Measurements from ENCODE around the gene PLD5.
"Not testable (repeated sequence)": the region's sequence is repeated elsewhere in the genome, so short reads cannot be mapped to it uniquely, and the experiment has no call there.

Gene PLD5

DNA sequence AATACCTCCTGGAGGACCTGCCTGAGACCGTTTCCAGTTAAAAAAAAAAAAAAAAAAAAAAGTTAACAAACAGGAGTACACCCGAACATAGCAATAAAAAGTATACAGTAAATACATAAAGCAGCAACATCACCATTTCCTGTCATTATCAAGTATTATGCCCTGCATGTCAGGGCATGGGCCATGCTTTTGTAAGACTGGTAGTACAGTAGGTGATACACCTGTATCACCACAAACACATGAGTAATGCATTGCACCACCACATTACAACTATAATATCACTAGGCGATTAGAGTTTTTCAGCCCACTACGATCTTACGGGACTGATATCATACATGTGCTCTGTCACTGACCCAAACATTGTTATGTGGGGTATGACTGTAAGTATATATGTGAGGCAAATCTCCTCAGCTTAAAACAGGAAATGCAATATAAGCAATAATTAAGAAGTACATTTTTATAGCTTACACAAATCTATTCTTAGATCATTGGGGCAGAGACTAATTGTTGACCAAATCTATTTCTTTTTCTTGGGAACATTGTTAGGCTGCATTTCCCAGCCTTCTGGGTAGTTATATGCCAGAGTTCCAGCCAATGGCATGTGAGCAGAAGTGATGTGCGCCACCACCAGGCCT is 98.1 kb downstream of the PLD5 start:
- no peak for DNase-seq (ENCODE audit: low read depth in 2 of 2)

DNA sequence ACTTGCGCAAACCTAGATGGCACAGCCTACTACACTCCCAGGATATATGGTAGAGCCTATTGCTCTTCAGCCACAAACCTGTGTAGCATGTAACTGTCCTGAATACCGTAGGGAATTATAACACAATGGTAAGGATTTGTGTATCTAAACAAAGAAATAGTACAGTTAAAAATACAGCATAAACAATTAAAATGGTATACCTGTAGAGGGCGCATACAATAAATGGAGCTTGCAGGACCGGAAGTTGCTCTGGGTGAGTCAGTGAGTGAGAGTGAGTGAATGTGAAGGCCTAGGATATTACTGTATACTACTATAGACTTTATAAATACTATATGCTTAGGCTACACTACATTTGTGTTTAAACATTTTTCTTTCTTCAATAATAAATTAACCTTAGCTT is 99.3 kb downstream of the PLD5 start:
- no peak for DNase-seq (ENCODE audit: low read depth in 2 of 2)

DNA sequence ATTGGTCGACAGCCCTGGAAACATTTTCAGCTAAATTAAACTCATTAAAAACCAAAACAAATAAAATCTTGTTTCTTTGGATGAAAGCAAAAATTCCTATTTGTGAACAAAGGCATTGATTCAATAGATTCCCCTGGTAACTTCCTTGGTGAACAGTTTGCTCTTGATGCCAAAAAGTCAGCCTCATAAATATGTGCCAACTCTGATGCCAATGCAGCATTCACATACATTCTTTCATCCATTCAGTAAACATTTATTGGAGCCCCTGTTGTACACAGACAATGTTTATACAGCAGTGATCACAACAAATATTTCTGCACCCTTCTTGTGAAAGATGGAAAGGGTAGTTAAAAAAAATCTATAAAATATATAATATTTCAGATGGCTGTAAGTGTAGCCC is 107.8 kb downstream of the PLD5 start:
- DNase-seq (ENCODE audit: low read depth in 2 of 2): no peak

DNA sequence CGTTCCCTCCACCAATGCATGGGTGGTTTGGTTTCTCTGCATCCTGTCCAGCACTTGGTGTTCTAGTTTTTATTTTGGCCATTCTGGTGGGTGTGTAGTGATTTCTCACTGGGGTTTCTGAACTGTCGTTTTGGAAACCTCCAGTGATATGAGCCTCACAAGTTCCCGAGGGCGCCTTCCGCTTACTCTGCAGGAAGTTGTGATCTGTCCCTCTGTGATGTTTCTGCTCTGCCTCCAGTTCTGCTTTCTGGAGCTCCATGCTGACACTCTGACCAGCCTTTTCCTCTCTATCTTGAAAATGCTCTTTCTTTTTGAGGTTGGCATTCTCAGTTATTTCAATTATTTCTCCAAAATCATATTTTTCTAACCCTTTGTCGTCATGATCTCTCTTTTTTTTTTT is 111.6 kb downstream of the PLD5 start:
- DNase-seq (ENCODE audit: low read depth in 2 of 2): no peak

DNA sequence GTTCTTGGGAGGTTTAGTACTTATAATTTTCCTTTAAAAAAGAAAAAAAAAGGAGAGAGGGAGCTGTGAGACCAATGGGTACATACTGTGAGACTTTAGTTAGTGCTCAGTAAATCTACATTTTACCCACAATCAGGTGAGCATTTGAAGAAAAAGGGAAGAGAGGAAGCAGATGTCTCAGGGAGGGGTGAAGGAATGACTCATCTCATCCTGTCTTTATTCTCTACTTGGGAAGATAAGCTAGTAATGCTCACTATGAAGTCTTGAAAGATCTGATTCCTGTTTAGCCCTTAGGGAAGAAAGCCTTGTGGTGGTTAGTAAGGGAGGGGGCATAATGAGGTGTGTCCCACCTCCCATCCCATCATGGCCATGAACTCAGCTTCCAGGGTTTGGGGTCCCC is 112.6 kb downstream of the PLD5 start:
- no peak for DNase-seq (ENCODE audit: low read depth in 2 of 2)

DNA sequence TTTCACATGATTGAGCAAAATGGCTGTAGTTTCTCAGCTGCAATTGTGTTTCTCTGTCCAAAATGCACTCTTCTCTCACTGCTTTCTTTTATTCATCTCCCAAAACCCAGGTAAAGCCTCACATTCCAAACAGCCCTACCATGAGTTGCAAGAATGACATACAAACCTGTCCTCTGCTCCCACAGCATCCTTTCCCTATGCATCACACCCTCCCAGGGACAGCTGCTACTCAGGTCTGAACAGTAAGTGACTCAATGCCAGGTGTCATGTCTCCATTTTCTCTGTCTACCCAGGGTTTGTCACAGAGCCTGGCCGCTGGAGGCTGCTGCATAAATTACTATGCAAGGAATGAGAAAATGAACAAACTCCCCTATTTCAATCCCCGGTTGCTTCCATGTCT is 118.5 kb downstream of the PLD5 start:
- no peak for DNase-seq (ENCODE audit: low read depth in 2 of 2)

DNA sequence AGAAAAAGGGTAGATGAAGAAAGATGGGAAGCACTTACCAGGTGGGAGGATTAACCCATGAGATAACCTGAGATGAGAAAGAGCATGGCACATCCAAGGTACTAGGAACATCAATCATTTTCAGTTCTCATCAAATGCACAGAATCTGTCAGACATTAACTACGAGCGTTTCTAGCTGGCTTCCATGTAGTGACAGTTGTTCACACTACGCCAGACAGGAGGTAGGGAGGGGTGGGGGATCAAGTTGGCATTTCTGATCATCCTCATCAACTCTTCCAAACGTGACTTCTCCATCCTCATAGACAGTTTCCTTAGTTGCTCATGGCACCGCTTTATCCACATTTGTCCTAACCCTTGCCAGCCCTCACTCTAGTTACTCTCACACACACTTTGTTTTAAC is 120.2 kb downstream of the PLD5 start:
- DNase-seq (ENCODE audit: low read depth in 2 of 2): no peak

DNA sequence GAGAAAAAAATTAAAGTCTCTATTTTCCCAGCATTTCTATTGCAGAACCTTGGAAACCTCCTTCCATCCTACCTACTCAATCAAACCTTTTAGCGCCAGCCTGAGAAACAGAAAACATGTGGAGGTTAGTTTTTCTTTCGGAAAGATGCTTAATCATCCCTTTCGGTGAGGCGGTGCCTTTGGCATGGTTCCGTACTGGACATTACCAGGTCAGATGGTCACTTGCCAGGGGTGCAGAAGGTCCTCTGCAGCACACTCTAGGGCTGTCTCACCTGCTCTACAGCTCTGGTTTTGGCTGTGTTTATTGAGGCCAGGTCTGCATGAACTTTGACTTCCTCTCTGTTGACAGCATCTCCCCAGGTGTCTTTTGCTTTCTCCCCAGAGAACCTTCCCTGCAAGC is 121.5 kb downstream of the PLD5 start:
- no peak for DNase-seq (ENCODE audit: low read depth in 2 of 2)

DNA sequence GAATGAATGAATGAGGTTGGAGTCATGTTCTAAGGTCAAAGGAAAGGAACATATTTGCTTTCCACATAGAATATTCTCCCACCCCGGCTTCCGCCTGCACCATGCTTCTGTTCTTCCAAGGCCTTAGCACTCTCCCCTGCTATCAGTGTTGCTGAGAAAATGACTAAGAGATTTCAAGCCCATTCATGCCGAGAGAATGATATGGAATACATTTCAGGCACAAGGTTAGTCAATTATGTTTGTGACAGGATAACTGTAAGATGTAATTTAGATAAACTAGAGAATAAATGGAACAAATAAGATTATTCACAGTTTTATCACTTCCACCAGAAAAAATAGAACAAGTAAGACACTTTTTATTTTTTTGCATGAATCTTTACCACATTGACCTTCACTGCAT is 122.6 kb downstream of the PLD5 start:
- DNase-seq (ENCODE audit: low read depth in 2 of 2): no peak

DNA sequence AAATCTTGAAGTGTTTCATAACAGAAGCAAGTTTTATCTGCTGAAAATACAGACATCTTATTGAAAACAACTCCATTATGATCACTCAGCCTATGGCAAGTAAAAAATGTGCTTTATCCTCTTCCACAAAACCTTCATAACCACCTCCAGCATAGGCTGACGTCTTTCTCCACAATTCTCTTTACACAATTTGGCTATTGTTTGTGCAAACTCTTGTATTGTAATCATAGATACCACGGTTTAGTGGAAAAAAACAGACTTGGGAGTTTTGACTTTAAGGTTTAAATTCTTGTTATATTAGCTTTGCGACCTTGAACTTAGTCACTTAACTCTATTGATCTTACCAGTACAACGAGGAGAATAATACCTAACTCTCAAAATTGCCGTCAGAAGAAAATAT is 126.1 kb downstream of the PLD5 start:
- no peak for DNase-seq (ENCODE audit: low read depth in 2 of 2)

DNA sequence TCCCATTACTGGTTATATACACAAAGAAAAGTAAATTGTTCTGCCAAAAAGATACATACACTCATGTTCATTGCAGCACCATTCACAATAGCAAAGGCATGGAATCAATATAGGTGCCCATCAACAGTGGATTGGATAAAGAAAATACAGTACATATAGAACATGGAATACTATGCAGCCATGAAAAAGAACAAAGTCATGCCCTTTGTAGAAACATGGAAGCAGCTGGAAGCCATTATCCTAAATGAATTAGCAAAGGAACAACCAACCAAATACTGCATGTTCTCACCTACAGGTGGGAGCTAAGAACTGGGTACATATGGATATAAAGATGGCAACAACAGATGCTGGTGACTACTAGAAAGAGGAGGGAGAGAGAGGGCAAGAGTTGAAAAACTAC is 132.6 kb downstream of the PLD5 start:
- no peak for DNase-seq (ENCODE audit: low read depth in 2 of 2)

DNA sequence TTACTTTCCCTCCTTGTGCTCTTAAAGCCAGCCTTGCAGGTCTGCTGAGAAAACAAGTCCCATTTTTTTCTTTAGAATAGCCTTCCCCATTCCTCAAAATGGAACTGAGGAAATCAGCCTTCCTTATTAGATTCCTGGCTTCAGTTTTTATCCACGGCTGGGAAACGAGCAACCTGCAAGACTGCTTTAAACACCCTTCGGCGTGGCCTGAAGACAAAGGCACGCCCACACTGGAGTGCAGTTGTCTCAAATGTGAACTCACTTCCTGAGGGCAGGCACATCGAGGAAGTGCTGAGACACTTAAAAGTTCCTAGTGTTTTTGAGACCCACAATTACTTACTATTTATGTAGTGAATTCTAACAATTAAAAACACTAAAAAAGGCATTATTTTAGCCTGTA is 148.4 kb downstream of the PLD5 start:
- DNase-seq (ENCODE audit: low read depth in 2 of 2): not testable (repeated sequence)

DNA sequence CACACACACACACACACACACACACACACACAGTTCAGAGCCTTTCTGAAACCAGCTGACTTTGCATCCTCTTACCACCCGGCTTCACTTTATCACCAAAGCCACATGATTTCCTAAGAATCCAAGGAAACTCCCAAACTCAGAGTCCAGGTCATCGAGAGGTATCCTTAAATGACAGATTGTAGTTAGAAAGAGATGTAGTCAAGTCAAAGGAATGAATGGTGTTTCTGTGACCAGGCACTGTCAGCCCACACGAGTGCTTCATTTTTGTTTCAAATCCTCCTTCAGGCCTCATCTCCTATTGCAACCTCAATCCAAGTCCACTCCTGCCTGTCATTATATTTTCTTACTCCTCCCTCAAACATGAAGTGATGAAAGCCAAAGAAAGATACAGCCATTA is 174.1 kb downstream of the PLD5 start:
- not testable (repeated sequence) for DNase-seq (ENCODE audit: low read depth in 2 of 2)

DNA sequence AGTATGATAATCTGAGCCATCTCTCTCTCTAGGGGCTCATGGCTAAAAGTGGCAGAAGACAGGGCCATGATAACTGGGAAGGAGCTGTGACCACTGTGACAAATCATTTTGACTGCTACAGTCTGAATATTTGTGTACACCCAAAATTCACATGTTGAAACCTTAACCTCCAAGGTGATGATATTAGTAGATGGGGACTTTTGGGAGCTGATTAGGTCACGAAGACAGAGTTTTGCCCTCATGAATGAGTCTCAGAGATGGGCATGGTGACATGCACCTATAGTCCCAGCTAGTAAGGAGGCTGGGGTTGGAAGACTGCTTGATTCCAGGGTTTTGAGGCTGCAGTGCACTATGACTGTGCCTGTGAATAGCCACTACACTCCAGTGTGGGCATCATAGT is 174.9 kb downstream of the PLD5 start:
- no peak for DNase-seq (ENCODE audit: low read depth in 2 of 2)

DNA sequence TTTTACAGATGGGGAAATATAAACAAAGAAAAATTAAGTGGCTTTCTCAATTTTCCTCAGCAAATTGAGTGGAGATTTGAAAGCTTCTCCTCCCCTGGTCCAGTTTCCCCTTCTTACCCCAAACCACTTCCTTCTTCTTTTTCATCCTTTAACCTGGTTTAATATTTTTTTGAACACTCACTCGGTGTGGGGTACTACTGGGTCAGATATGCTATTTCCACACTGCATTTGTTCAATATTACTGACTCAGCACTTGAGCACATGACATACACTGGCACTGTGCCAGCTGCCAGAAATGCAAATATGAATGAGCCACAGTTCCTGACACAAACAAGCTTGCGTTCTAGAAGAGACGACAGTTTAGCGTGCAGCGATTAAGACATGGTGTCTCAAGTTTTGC is 193.6 kb downstream of the PLD5 start:
- DNase-seq (ENCODE audit: low read depth in 2 of 2): not testable (repeated sequence)

DNA sequence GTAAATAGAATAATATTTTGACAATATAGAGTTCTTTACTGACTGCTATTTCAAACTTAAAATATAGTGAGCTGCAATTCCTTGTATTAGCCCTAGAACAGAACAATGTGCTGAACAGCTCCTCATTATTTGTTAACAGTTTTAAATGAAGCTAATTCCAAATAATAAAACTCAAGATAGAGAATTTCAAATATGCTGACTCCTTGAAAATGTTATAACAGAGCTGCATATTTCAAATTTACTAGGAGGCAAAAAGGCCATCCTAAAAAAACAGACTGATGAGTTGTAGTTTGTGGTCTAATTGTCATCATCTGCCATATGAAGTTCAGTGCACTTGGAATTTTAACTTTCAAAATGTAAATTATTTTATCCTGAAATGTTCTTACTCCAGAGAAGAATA is 197.1 kb downstream of the PLD5 start:
- DNase-seq (ENCODE audit: low read depth in 2 of 2): not testable (repeated sequence)

DNA sequence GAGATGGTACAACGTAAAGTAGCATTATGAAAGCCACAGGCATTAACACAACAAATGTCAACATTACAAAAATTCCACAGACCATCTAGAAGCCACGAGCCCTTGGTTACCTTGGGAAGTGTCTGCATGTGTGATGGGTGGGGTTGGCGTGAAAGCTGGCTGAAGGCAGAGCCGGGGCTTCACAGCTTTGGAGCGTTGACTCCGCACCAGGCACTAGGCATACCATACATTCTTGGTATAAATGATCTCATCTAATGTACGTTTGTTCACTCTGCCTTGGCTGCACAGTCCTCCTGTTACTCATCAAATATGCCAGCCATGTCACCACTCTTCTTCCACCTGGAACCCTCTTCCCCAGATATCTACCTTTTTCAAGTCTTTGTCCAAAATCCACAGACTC is 202.5 kb downstream of the PLD5 start:
- DNase-seq (ENCODE audit: low read depth in 2 of 2): not testable (repeated sequence)

DNA sequence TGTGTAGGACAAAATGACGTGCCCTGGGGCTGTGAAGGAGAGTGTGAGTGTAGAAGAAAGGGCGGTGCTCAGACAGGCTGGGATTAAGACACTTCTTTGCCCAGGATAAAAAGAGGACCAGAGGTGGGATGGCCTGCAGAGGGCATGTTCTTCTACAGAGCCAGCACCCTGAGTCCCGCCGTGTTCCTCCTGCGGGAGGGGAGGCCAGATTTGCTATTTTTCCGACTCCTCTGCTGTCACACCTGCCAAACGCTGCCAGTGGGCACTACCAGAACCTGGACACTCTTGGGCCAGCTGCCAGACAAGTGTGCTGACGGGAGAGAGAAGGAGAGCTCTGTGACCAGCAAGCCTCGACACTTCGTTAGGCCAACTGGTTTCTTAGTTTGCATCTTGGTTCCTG is 206.4 kb downstream of the PLD5 start:
- no peak for DNase-seq (ENCODE audit: low read depth in 2 of 2)

DNA sequence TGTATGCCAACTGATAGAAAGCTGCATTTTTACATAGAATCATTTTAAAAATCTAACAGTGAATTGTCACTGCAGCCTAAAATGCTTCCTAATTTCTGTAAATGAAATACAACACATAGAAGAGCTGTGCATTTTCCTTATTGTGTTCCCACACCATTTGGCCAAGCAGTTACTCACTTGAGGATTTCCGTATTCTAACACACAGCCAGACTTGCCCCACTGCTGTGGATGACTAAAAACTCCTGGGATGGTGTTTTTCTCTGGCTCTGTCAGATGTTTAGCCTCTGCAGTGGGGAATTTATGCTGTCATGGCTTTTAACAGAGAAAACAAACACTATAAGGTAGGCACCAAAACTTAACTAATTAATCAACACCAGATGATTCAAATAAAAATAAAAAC is 209.6 kb downstream of the PLD5 start:
- DNase-seq (ENCODE audit: low read depth in 2 of 2): not testable (repeated sequence)

DNA sequence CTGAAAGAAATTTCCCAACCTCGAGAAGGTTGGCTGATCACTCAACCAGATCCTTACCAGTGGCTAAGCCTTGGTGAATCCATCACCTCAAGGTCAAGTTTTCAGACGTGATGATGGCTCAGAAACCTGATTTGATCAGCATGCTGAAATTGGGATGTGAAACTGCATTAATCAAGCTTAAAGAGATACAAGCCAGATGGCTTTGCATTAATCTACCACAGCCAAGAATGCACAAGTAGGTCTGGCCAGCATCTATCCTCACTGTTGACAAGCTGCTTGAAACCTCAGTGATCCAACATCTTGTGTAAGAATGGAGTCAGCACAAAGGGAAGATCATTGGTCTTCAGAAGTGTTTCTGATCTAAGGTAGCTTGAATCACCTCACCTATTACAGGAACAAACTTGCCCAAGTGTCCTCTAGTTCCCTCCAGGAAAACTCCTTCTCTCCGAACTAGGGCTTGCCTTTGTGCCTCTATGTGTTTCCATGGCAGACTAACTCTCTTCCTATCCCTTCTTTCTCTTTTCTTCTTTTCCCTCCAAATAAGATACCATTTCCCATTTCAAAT is 210.3 kb downstream of the PLD5 start:
- not testable (repeated sequence) for DNase-seq (ENCODE audit: low read depth in 2 of 2)

DNA sequence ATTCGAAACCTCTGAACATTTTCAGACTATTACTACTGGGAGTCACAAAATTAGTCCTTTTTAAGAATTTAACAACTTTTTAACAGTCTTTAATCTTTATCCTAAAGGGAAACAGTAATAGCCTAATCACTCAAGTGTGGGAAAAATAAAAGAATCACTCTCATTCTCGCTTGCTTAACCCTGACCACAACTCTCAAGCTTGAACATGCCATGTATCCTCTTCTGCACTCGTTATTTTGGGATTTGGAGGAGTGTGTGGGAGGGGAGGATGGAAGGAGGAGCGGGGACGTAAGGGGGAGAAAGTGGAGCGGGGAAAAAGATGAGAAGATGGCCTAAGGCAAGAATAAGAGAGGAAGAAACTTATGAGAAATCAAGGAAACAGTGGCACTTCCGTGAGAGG is 215.8 kb downstream of the PLD5 start:
- DNase-seq (ENCODE audit: low read depth in 2 of 2): not testable (repeated sequence)

DNA sequence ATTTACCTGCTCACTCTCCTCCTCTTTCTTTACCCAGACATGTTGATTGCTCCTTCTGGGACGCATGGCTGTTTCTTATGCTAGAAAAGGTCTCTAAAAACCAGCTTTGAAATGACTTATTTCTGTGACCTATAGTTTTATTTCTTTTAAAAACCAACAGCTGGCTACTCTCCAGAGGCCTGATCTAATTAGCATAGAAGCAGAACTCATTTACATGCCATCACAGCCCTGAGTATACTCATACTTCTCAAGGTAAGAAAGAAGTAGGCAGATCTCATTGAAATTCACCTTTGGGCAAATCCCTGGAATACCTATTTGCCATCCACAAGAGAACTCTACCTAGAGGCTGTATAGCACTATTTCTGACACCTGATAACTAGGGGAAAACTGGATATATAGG is 230.7 kb downstream of the PLD5 start:
- not testable (repeated sequence) for DNase-seq (ENCODE audit: low read depth in 2 of 2)

DNA sequence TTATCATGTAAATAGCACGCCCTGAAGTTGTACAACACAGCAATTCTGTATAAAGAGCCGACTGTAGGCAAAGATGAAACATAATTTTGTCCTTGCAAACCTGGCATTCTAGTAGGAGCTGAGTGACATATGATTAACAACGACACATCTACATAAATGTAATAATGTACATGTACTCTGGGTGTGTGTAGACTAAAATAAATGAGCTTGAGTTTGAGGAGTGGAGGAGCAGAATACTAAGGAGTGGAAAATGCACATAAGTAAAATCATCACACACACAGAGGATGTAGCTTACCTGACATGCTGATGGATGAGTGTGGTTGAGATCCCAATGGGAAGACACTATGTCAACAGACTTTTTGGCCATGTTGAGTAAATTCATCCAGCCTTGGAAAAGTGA is 236.4 kb downstream of the PLD5 start:
- not testable (repeated sequence) for DNase-seq (ENCODE audit: low read depth in 2 of 2)
